ENCODE data around the gene SLC39A11.

- TF ChIP-seq POLR2A (IDR thresholded peaks at IDR 0.05; ENCODE audit: borderline replicate concordance, extremely low read depth, insufficient read depth, insufficient read length), result no peak
- no peak for TF ChIP-seq CTCF (IDR thresholded peaks at IDR 0.05 in 2 of 3, conservative IDR thresholded peaks at IDR 0.05 in 1 of 3; ENCODE audit: borderline replicate concordance in 1 of 3, insufficient read depth in 1 of 3, low read depth in 2 of 3, low read length in 2 of 3)
- no peak for TF ChIP-seq EZH2phosphoT487 (IDR thresholded peaks at IDR 0.05; ENCODE audit: borderline replicate concordance)
- no peak for TF ChIP-seq SIN3A (IDR thresholded peaks at IDR 0.05; ENCODE audit: low read depth)
- no peak for TF ChIP-seq RAD21 (IDR thresholded peaks at IDR 0.05; ENCODE audit: low read depth)
- TF ChIP-seq POLR2AphosphoS5 (IDR thresholded peaks at IDR 0.05; ENCODE audit: low read depth, low read length), result no peak
- TF ChIP-seq REST (IDR thresholded peaks at IDR 0.05; ENCODE audit: low read depth), result no peak
- TF ChIP-seq EGR1 (IDR thresholded peaks at IDR 0.05; ENCODE audit: low read depth), result no peak
- TF ChIP-seq EZH2 (IDR thresholded peaks at IDR 0.05), result no peak
Measured at GRCh38 chr17:72950242-72950931, 142.1 kb downstream of the SLC39A11 start.
